Glomerular endothelial cell (primary cell): Measurements from ENCODE around the gene SMAD3. TPM values are rescaled to one million over a fixed set of nuclear protein-coding genes. Genes with fewer than 3 reads are reported as not detected.
"Not testable (repeated sequence)": the region's sequence is repeated elsewhere in the genome, so short reads cannot be mapped to it uniquely, and the experiment has no call there.

Source experiments
- DNase-seq: peaks from one replicate; pipeline ENCODE4 v3.0.0-alpha.2; 2011; ENCODE audit warnings: low read depth, low spot score; ENCODE audit errors: extremely low read depth
- total RNA-seq: library from RNA; depleted of rRNA; stranded (reverse); fragments of >200 nt; gene quantifications from 2 replicates; pipeline ENCODE4 v1.2.3, GENCODE V29; 2015

The SMAD3 gene
- total RNA-seq, 1 donor from 2014 or later: 84.1 TPM

- DNase-seq: no peak
These were observed 2.9 kb upstream of the SMAD3 start for GRCh38 chr15:67062369-67062985.

GRCh38 chr15:67063689-67064606 is 1.5 kb upstream of the SMAD3 start:
- DNase-seq: no peak

- DNase-seq: no peak
These were observed 533 bp upstream of the SMAD3 start for GRCh38 chr15:67064607-67065530.

- DNase-seq: no peak
These were observed 898 bp downstream of the SMAD3 start for GRCh38 chr15:67066041-67066958.

GRCh38 chr15:67066959-67067853 is 1.8 kb downstream of the SMAD3 start:
- DNase-seq: no peak

- no peak for DNase-seq
These were observed 2.6 kb downstream of the SMAD3 start for GRCh38 chr15:67067930-67068551.

GRCh38 chr15:67068710-67069400 is 3.5 kb downstream of the SMAD3 start:
- no peak for DNase-seq

GRCh38 chr15:67070150-67070549 is 4.7 kb downstream of the SMAD3 start:
- DNase-seq: no peak

GRCh38 chr15:67070892-67071664 is 5.7 kb downstream of the SMAD3 start:
- DNase-seq: no peak

GRCh38 chr15:67072442-67072841 is 7.0 kb downstream of the SMAD3 start:
- no peak for DNase-seq

- no peak for DNase-seq
These were observed 7.6 kb downstream of the SMAD3 start for GRCh38 chr15:67072958-67073357.

- DNase-seq: no peak
These were observed 9.5 kb downstream of the SMAD3 start for GRCh38 chr15:67074886-67075229.

- DNase-seq: not testable (repeated sequence)
These were observed 10.2 kb downstream of the SMAD3 start for GRCh38 chr15:67075555-67076135.

GRCh38 chr15:67076147-67076843 is 10.9 kb downstream of the SMAD3 start:
- peak; percentile 70 for DNase-seq

GRCh38 chr15:67077641-67078215 is 12.3 kb downstream of the SMAD3 start:
- no peak for DNase-seq

GRCh38 chr15:67079361-67079760 is 14.0 kb downstream of the SMAD3 start:
- DNase-seq: no peak
